ENCODE data around the gene SLC16A2.

GRCh38 chrX:74557378-74557777 lies 136.1 kb downstream of the SLC16A2 start:
- TF ChIP-seq, protein P1, sequence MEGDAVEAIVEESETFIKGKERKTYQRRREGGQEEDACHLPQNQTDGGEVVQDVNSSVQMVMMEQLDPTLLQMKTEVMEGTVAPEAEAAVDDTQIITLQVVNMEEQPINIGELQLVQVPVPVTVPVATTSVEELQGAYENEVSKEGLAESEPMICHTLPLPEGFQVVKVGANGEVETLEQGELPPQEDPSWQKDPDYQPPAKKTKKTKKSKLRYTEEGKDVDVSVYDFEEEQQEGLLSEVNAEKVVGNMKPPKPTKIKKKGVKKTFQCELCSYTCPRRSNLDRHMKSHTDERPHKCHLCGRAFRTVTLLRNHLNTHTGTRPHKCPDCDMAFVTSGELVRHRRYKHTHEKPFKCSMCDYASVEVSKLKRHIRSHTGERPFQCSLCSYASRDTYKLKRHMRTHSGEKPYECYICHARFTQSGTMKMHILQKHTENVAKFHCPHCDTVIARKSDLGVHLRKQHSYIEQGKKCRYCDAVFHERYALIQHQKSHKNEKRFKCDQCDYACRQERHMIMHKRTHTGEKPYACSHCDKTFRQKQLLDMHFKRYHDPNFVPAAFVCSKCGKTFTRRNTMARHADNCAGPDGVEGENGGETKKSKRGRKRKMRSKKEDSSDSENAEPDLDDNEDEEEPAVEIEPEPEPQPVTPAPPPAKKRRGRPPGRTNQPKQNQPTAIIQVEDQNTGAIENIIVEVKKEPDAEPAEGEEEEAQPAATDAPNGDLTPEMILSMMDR (IDR thresholded peaks at IDR 0.05): no peak
- TF ChIP-seq POLR2A (IDR thresholded peaks at IDR 0.05): no peak

Data from gastroesophageal sphincter (tissue), 3 donors.